ENCODE results near the gene COL5A1.

The COL5A1 gene

DNA sequence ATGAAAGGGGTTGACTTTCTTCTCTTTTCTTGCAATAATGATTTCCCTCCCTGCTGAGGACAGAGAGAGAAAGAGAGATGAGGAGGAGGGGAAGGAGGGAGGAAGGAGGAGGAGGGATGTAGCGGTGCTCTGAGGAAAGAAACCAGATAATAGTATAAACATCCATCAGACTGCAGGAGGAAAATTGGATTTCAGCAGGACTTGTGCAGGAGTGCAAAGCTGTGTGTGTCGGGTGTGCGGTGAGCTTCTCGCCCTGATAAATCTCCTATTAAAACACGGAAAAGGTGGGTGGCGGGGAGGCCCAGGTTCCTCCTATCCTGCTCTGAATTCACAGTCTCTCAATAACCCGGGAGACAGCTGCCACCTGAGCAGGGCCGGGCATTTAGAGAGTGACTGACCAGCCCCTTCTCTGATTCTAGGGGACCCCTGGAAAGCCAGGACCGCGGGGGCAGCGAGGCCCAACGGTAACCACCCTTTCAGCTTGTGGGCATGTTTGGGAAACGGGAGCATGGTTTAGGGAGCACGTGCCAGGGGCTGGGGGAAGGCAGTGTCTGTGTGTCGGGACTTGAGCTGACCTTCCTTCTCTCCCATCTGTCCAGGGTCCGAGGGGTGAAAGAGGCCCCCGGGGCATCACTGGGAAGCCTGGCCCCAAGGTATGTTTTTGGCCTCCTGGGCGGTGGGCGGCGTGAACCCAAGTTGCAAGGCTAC is 153.2 kb downstream of the COL5A1 start:
- Histone ChIP-seq H3K9me3 (no peaks in the 10 kb centered on the region), H3K36me3 (no peaks in the 10 kb centered on the region), H3K27me3 (peaks cover 30% of the 10 kb centered on the region), H3K27ac (no peak overlapping the region), H3K4me3 (ENCODE audit: low read depth in 1 of 2, low read length in 1 of 2) (no peak overlapping the region), H3K4me1 (ENCODE audit: control insufficient read depth in 1 of 2, insufficient read depth in 1 of 2, low read depth in 1 of 2, low read length in 1 of 2) (no peaks in the 10 kb centered on the region)
- TF ChIP-seq, protein P1, sequence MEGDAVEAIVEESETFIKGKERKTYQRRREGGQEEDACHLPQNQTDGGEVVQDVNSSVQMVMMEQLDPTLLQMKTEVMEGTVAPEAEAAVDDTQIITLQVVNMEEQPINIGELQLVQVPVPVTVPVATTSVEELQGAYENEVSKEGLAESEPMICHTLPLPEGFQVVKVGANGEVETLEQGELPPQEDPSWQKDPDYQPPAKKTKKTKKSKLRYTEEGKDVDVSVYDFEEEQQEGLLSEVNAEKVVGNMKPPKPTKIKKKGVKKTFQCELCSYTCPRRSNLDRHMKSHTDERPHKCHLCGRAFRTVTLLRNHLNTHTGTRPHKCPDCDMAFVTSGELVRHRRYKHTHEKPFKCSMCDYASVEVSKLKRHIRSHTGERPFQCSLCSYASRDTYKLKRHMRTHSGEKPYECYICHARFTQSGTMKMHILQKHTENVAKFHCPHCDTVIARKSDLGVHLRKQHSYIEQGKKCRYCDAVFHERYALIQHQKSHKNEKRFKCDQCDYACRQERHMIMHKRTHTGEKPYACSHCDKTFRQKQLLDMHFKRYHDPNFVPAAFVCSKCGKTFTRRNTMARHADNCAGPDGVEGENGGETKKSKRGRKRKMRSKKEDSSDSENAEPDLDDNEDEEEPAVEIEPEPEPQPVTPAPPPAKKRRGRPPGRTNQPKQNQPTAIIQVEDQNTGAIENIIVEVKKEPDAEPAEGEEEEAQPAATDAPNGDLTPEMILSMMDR (IDR thresholded peaks at IDR 0.05): no peak

DNA sequence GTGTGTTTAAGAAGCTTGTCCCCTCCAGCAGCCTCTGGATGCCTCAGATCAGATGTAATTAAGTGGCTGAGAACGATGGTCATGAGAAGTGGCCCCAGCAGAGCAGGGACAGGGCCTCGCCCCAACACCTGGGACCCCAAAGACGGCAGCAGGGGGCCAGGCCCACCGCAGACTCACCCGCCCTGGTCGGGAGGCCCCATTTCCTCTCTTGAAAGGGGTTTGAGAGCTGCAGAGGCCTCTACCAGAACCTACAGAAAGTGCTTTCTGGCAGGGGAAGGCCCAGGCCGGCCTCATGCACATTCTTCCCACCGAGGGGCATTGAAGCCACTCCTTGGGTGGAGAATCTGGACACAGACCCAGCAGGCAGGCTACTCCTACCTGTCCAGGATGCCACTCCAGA is 153.8 kb downstream of the COL5A1 start:
- Histone ChIP-seq H3K4me3 (ENCODE audit: low read depth in 1 of 2, low read length in 1 of 2) (no peak overlapping the region), H3K4me1 (ENCODE audit: control insufficient read depth in 1 of 2, insufficient read depth in 1 of 2, low read depth in 1 of 2, low read length in 1 of 2) (no peaks in the 10 kb centered on the region), H3K36me3 (no peaks in the 10 kb centered on the region), H3K9me3 (no peaks in the 10 kb centered on the region), H3K27me3 (peaks cover 30% of the 10 kb centered on the region), H3K27ac (no peak overlapping the region)
- TF ChIP-seq, protein P1 (IDR thresholded peaks at IDR 0.05): no peak

DNA sequence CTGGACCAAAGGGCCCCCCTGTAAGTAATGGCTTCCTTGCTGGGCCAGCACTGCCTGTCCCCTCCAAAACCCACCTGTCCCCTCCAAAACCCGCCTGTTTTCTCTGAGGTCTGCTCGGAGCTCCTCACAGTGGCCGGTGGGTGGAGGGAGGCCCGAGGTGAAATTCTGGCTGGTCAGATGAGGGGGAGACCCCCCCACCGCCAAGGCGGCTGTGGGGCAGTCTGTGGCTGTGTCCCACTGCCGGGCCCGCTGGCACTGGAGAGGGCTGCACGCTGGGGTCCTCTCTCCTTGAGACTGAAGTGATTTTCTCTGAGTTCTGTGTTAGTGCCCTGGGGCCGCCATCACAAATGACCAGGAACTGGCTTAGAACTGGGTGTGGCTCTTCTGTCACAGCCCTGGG is 155.3 kb downstream of the COL5A1 start:
- H3K9me3 ChIP-seq: no peaks in the 10 kb centered on the region
- TF ChIP-seq, protein P1 (IDR thresholded peaks at IDR 0.05): no peak
- no peaks in the 10 kb centered on the region for H3K36me3 ChIP-seq
- peaks cover 30% of the 10 kb centered on the region for H3K27me3 ChIP-seq
- no peaks in the 10 kb centered on the region for H3K4me1 ChIP-seq (ENCODE audit: control insufficient read depth in 1 of 2, insufficient read depth in 1 of 2, low read depth in 1 of 2, low read length in 1 of 2)
- H3K4me3 ChIP-seq (ENCODE audit: low read depth in 1 of 2, low read length in 1 of 2): no peak overlapping the region
- H3K27ac ChIP-seq: no peak overlapping the region

DNA sequence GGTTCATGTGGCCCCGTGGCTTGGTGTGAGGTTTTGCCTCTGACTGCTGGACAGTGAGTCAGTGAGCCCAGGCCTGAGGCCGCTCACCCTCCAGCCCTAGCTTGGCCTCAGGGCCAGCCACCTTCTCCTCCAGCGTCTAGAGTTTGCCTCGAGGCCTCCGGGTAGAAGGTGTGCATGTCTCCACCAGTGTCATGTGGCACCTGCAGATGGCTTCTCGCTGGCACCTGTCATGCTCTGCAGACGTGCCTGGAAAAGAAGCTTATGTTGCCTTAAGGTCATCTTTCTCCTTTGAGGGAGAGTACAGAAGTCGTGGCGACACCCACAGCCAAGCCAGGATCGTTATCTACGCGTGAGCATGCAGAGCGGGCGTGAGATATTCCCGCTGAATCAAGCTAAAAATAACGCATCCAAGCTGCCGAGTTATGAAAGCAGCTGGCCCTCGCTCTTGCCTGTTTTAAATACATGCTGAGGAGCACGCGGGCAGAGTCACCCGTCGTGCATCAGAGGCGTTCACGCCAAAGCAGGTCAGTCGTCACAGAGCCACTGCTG is 159.3 kb downstream of the COL5A1 start:
- Histone ChIP-seq H3K27ac (no peak overlapping the region), H3K9me3 (no peaks in the 10 kb centered on the region), H3K27me3 (peaks cover 4% of the 10 kb centered on the region), H3K4me1 (ENCODE audit: control insufficient read depth in 1 of 2, insufficient read depth in 1 of 2, low read depth in 1 of 2, low read length in 1 of 2) (no peaks in the 10 kb centered on the region), H3K36me3 (no peaks in the 10 kb centered on the region), H3K4me3 (ENCODE audit: low read depth in 1 of 2, low read length in 1 of 2) (no peak overlapping the region)
- TF ChIP-seq, protein P1 (IDR thresholded peaks at IDR 0.05): no peak

DNA sequence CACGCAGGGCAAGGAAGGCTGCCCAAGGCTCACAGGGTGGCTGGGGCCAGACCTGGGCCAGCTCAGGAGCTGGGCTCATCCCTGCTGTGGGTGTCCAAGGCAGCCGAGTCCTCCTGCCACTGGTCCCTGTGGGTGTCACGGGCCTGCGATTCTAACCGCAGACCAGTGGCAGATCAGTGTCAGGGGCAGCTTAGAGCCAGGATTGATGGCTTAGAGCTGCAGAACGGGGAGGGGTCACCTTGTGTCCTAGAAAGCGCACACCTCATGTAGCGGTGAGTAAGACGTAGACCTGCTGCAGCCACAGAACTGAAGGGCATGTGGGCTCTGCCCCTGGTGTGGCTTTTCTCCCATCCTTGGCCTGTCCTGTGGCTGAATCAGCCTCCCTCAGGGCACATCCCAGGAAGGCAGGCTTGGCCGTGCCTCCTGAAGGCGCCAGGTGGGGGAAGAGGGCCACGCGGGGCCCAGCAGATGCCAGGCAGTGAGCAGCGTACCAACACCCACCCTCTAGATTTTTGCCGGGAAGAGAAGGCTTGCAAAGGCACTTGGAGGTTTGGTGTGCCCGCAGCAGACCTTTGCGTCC is 160.7 kb downstream of the COL5A1 start:
- H3K27ac ChIP-seq: no peak overlapping the region
- H3K4me1 ChIP-seq (ENCODE audit: control insufficient read depth in 1 of 2, insufficient read depth in 1 of 2, low read depth in 1 of 2, low read length in 1 of 2): no peaks in the 10 kb centered on the region
- no peaks in the 10 kb centered on the region for H3K36me3 ChIP-seq
- no peaks in the 10 kb centered on the region for H3K27me3 ChIP-seq
- no peak overlapping the region for H3K4me3 ChIP-seq (ENCODE audit: low read depth in 1 of 2, low read length in 1 of 2)
- TF ChIP-seq, protein P1 (IDR thresholded peaks at IDR 0.05): no peak
- no peaks in the 10 kb centered on the region for H3K9me3 ChIP-seq

Data from neutrophil (primary cell).